ENCODE results near the gene SND1. TPM values are rescaled to one million over a fixed set of nuclear protein-coding genes. Genes with fewer than 3 reads are reported as not detected.

Gene SND1
- total and polyA plus RNA-seq, 10 of the 15 experiments (the other 5 are each of a cell fraction or from before 2014, with no cell fraction given): 52.4 to 270 (median 146) TPM

DNA sequence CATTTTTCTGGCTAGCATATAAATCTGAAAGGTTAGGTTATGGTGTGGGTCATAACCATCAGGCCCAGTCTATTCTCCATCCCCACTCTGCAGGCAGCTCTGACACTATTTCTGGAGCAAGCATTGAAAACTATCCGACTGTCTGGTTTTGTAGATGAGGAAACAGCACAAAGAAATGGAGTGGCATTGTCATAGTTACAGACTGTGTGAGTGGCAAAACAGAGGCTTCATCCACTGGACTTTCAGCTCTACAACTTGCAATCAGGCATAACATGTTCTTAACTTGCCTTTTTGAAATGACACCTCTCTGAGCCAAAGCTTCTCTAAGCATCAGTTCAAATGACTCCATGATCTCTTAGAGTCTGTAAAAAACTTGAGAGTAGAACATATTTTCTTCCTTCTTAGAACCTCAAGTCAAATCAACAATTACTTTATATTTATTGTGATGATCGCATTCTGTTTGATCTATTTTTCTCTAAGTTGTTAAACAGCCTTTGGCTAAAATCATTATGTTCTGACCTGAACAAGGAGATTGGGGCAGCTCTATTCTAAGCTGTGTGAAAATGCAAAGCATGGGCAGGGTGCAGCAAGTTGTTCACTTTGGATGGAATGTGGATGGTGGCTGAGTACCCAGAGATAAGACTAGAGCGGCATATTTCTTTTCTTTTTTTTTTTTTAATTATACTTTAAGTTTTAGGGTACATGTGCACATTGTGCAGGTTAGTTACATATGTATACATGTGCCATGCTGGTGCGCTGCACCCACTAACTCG, 310.8 kb downstream of the SND1 start:
- intact Hi-C loops (cut with micrococcal nuclease; ENCODE audit: unreplicated experiment): no loop called here
- CTCF ChIA-PET: no interaction called here
- no peak for TF ChIP-seq E4F1 (IDR thresholded peaks at IDR 0.05; ENCODE audit: borderline replicate concordance, partially characterized antibody)
- no peak for TF ChIP-seq BMI1 (IDR thresholded peaks at IDR 0.05; ENCODE audit: borderline replicate concordance)
- TF ChIP-seq SIX5 (IDR thresholded peaks at IDR 0.05; ENCODE audit: low read depth, low read length, severe bottlenecking): no peak
- no peak for TF ChIP-seq NR2F1 (conservative IDR thresholded peaks at IDR 0.05)
- TF ChIP-seq, protein P1, sequence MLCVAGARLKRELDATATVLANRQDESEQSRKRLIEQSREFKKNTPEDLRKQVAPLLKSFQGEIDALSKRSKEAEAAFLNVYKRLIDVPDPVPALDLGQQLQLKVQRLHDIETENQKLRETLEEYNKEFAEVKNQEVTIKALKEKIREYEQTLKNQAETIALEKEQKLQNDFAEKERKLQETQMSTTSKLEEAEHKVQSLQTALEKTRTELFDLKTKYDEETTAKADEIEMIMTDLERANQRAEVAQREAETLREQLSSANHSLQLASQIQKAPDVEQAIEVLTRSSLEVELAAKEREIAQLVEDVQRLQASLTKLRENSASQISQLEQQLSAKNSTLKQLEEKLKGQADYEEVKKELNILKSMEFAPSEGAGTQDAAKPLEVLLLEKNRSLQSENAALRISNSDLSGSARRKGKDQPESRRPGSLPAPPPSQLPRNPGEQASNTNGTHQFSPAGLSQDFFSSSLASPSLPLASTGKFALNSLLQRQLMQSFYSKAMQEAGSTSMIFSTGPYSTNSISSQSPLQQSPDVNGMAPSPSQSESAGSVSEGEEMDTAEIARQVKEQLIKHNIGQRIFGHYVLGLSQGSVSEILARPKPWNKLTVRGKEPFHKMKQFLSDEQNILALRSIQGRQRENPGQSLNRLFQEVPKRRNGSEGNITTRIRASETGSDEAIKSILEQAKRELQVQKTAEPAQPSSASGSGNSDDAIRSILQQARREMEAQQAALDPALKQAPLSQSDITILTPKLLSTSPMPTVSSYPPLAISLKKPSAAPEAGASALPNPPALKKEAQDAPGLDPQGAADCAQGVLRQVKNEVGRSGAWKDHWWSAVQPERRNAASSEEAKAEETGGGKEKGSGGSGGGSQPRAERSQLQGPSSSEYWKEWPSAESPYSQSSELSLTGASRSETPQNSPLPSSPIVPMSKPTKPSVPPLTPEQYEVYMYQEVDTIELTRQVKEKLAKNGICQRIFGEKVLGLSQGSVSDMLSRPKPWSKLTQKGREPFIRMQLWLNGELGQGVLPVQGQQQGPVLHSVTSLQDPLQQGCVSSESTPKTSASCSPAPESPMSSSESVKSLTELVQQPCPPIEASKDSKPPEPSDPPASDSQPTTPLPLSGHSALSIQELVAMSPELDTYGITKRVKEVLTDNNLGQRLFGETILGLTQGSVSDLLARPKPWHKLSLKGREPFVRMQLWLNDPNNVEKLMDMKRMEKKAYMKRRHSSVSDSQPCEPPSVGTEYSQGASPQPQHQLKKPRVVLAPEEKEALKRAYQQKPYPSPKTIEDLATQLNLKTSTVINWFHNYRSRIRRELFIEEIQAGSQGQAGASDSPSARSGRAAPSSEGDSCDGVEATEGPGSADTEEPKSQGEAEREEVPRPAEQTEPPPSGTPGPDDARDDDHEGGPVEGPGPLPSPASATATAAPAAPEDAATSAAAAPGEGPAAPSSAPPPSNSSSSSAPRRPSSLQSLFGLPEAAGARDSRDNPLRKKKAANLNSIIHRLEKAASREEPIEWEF (IDR thresholded peaks at IDR 0.05; ENCODE audit: insufficient replicate concordance, low read depth, low read length): no peak
- no peak for TF ChIP-seq CBFB (IDR thresholded peaks at IDR 0.05; ENCODE audit: low read depth)
- no peak for TF ChIP-seq SREBF1 (IDR thresholded peaks at IDR 0.05; ENCODE audit: low read length)
- no peak for TF ChIP-seq PKNOX1 (IDR thresholded peaks at IDR 0.05)
- TF ChIP-seq ELK1 (IDR thresholded peaks at IDR 0.05; ENCODE audit: low read depth, low read length): no peak
- TF ChIP-seq GABPA (IDR thresholded peaks at IDR 0.05; ENCODE audit: low read depth): no peak
- TF ChIP-seq NR2C2 (IDR thresholded peaks at IDR 0.05; ENCODE audit: borderline replicate concordance, control insufficient read depth, insufficient read length, low read depth): no peak
- TF ChIP-seq SMAD5 (IDR thresholded peaks at IDR 0.05; ENCODE audit: low read depth): no peak
- no peak for TF ChIP-seq MXI1 (IDR thresholded peaks at IDR 0.05; ENCODE audit: low read depth, low read length)

More for the DNA sequence above, 310.8 kb downstream of the SND1 start:
- SMC1A ChIA-PET (ENCODE audit: uncharacterized antibody, unreplicated experiment): no interaction called here
- Histone ChIP-seq H4K20me1 (ENCODE audit: control insufficient read depth, insufficient read depth) (no peaks in the 10 kb centered on the region), H3K9ac (ENCODE audit: control insufficient read depth, insufficient read depth, low read length) (no peak overlapping the region), H2AFZ (ENCODE audit: control insufficient read depth, low read depth, low read length) (no peak overlapping the region), H3K4me3 (no peak overlapping the region), H3K4me1 (ENCODE audit: control insufficient read depth, insufficient read depth, low read length) (peaks cover 20% of the 10 kb centered on the region), H3K9me3 (replicated peaks; ENCODE audit: control insufficient read depth, insufficient read depth, low read length) (no peaks in the 10 kb centered on the region; the same call in 2 of the 3 replicates), H3K36me3 (ENCODE audit: control insufficient read depth in 2 of 2, insufficient read depth in 2 of 2, low read length in 1 of 2) (peaks cover 1 to 18% of the 10 kb centered on the region in 2 experiments; a peak in 3 of 4 replicates), H3K27me3 (replicated peaks in 1 of 2; ENCODE audit: control insufficient read depth in 2 of 2, insufficient read depth in 2 of 2, low read length in 1 of 2) (no peaks in the 10 kb centered on the region), H3K79me2 (ENCODE audit: control insufficient read depth, insufficient read depth, low read length) (no peaks in the 10 kb centered on the region; the same call in none of the 2 replicates), H3K4me2 (ENCODE audit: control insufficient read depth, insufficient read depth) (no peak overlapping the region), H3K27ac (ENCODE audit: control insufficient read depth, insufficient read depth) (no peak overlapping the region)
- no peak for ATAC-seq
- DNase-seq (ENCODE audit: low read depth, low spot score): no peak
- in situ Hi-C loops (cut with MboI): no loop called here
- RAD21 ChIA-PET (ENCODE audit: unreplicated experiment): no interaction called here
- POLR2A ChIA-PET: interaction anchor here (0.7 kb wide), 1 partner anchor 322 kb away, joined by 3 read pairs; no protein-coding TSS in a partner anchor
- 81% methylated on average over 3 of the region's 5 CpGs for WGBS (ENCODE audit: insufficient coverage, insufficient replicate concordance, low lambda C conversion rate, missing lambda C conversion rate)
- BruUV-seq (replicated peaks): no TSS peak
- FAIRE-seq: no peak

Measured in GM12878 (cell line).